HEK293 (cell line): ENCODE measurements around the gene CCDC92B.

Experiments used
- PBX3 ChIP-seq: sonication (generic); formaldehyde crosslinking; IDR thresholded peaks from 2 replicates; pipeline ENCODE4 v1.8.1; 2022; ENCODE audit warnings: mild to moderate bottlenecking, moderate library complexity, missing genetic modification reagents
- ZEB2 ChIP-seq: fragments of 450-650 bp; formaldehyde crosslinking; IDR thresholded peaks from 2 replicates; pipeline ENCODE4 v1.5.1; 2016; ENCODE audit warnings: missing biosample characterization, missing genetic modification characterization
- ZNF138 ChIP-seq: fragments of 450-650 bp; formaldehyde crosslinking; IDR thresholded peaks from 2 replicates; pipeline ENCODE4 v1.5.1; 2016; ENCODE audit warnings: missing biosample characterization, missing genetic modification characterization, borderline replicate concordance
- ZNF24 ChIP-seq: fragments of 450-650 bp; formaldehyde crosslinking; IDR thresholded peaks from 2 replicates; pipeline ENCODE4 v1.5.1; 2016; ENCODE audit warnings: missing biosample characterization, missing genetic modification characterization
- ZNF449 ChIP-seq: fragments of 450-650 bp; formaldehyde crosslinking; IDR thresholded peaks from 2 replicates; pipeline ENCODE4 v1.5.1; 2017; ENCODE audit warnings: missing biosample characterization, mild to moderate bottlenecking, missing genetic modification characterization, moderate library complexity
- ZNF518A ChIP-seq: fragments of 450-650 bp; formaldehyde crosslinking; conservative IDR thresholded peaks from 2 replicates; pipeline ENCODE4 v1.5.1; 2016; ENCODE audit warnings: low read depth, missing biosample characterization, missing genetic modification characterization
- TF ChIP-seq, protein P1 (sequence below): fragments of 450-650 bp; IDR thresholded peaks from 2 replicates; pipeline ENCODE4 v1.5.1; 2018; ENCODE audit warnings: missing biosample characterization, mild to moderate bottlenecking, missing genetic modification characterization
- TF ChIP-seq, protein P2 (sequence below): fragments of 450-650 bp; formaldehyde crosslinking; IDR thresholded peaks from 2 replicates; pipeline ENCODE4 v1.5.1; 2016; ENCODE audit warnings: missing biosample characterization, missing genetic modification characterization
- TF ChIP-seq, protein P3 (sequence below): fragments of 450-650 bp; formaldehyde crosslinking; IDR thresholded peaks from 2 replicates; pipeline ENCODE4 v1.5.1; 2016; ENCODE audit warnings: missing biosample characterization, missing genetic modification characterization, low read depth

DNA sequence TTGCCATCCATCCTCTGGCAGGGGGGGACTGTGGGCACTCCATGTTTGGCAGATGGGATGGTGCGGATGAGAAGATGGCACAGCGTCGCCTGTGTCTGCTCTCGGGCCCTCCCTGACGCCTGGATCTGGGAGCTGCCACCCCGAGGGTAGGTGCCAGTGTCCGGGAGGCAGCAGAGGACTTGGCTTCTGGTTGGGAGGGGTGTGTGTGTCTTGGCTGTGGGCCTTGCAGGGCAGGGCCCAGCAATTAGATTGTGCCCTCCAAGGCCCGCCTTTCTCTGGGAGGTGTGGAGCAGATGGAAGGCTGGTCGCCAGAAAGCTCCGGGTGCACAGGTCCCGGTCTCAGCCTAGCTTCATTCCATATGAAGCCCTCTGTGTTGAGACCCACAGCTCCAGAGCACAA is 48.2 kb upstream of the CCDC92B start:
- TF ChIP-seq, protein P1, sequence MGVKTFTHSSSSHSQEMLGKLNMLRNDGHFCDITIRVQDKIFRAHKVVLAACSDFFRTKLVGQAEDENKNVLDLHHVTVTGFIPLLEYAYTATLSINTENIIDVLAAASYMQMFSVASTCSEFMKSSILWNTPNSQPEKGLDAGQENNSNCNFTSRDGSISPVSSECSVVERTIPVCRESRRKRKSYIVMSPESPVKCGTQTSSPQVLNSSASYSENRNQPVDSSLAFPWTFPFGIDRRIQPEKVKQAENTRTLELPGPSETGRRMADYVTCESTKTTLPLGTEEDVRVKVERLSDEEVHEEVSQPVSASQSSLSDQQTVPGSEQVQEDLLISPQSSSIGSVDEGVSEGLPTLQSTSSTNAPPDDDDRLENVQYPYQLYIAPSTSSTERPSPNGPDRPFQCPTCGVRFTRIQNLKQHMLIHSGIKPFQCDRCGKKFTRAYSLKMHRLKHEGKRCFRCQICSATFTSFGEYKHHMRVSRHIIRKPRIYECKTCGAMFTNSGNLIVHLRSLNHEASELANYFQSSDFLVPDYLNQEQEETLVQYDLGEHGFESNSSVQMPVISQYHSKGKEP (tag by site-specific recombination): no peak
- TF ChIP-seq, protein P2, sequence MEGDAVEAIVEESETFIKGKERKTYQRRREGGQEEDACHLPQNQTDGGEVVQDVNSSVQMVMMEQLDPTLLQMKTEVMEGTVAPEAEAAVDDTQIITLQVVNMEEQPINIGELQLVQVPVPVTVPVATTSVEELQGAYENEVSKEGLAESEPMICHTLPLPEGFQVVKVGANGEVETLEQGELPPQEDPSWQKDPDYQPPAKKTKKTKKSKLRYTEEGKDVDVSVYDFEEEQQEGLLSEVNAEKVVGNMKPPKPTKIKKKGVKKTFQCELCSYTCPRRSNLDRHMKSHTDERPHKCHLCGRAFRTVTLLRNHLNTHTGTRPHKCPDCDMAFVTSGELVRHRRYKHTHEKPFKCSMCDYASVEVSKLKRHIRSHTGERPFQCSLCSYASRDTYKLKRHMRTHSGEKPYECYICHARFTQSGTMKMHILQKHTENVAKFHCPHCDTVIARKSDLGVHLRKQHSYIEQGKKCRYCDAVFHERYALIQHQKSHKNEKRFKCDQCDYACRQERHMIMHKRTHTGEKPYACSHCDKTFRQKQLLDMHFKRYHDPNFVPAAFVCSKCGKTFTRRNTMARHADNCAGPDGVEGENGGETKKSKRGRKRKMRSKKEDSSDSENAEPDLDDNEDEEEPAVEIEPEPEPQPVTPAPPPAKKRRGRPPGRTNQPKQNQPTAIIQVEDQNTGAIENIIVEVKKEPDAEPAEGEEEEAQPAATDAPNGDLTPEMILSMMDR (tag by site-specific recombination): no peak
- TF ChIP-seq ZNF449 (tag by site-specific recombination) (no peak), ZNF518A (no peak), PBX3 (CRISPR knock-in tag) (no peak), ZNF24 (tag by site-specific recombination) (no peak), ZNF138 (tag by site-specific recombination) (no peak), ZEB2 (tag by site-specific recombination) (no peak)
- TF ChIP-seq, protein P3, sequence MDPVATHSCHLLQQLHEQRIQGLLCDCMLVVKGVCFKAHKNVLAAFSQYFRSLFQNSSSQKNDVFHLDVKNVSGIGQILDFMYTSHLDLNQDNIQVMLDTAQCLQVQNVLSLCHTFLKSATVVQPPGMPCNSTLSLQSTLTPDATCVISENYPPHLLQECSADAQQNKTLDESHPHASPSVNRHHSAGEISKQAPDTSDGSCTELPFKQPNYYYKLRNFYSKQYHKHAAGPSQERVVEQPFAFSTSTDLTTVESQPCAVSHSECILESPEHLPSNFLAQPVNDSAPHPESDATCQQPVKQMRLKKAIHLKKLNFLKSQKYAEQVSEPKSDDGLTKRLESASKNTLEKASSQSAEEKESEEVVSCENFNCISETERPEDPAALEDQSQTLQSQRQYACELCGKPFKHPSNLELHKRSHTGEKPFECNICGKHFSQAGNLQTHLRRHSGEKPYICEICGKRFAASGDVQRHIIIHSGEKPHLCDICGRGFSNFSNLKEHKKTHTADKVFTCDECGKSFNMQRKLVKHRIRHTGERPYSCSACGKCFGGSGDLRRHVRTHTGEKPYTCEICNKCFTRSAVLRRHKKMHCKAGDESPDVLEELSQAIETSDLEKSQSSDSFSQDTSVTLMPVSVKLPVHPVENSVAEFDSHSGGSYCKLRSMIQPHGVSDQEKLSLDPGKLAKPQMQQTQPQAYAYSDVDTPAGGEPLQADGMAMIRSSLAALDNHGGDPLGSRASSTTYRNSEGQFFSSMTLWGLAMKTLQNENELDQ: no peak
